Metanephros (tissue), 2 donors: ENCODE data around the gene ANKRD18B. TPM values are rescaled to one million over a fixed set of nuclear protein-coding genes. Genes with fewer than 3 reads are reported as not detected.

Experiments used
- small RNA-seq: library from RNA; depleted of rRNA; stranded (forward); fragments of <200 nt; gene quantifications from one replicate; pipeline ENCODE3, GENCODE V24; 2014; ENCODE audit warnings: low replicate concordance
- total RNA-seq: library from RNA; depleted of rRNA; stranded (reverse); fragments of >200 nt; gene quantifications from one replicate; pipeline ENCODE4 v1.2.3, GENCODE V29; 2014

Gene ANKRD18B
- total RNA-seq, result 1.6 TPM

DNA sequence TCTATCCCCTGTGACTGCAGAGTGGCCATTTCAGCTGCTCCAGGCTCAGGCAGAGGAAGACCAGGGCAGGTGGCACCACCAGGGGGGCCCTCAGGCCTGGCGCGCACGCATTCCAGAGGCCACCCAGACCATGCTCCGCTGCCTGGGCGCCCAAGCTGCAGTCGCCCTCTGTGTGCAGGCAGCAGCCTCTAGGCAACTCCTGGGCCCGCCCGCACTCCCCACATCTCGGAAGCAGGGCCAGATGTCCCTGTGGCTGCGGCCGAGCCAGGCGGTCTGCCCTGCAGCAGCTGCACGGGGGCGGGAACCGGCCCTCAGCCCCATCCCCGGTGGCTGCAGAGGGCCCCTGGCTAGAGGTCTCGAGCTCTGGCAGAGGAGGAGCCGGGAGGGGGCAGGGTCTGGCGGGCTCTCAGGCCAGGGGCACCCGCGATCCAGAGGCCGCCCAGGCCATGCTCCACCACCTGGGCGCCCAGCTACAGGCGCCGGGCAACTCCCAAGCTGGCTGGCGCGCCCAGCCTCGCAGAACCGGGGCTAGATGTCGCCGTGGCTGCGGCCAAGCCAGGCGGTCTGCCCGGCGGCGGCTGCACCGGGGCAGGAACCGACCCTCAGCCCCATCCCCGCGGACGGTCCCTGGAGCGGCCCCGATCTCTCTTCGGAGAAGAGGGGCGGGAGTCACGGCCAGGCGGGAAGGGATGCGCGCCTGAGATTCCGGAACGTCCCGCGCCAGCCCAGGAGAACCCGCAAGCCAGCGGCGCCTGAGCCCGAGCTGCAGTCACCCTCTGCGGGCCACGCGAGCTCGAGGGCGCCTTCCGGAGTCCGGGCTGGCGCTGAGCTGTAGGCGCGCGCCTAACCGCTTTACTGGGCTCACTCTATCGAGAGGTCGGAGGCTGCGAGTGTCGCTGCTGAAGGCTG lies at the start of gene ANKRD18B:
Gene ANKRD18B (plus strand): TSS at position 855 of the 909 bp plus-strand sequence. CDS start 239 bp downstream, outside the sequence.

Small RNA genes within 50 kb of the gene (small RNA-seq; reads per million reads assigned to genes)
- gene AL139008.1 (not detected), gene PRSS3P4 (not detected)

Other genes with a start within 250 kb of the ANKRD18B start
- gene NFX1, start 233.7 kb upstream of the ANKRD18B start, total RNA-seq, result 26.1 TPM
- 24.2 TPM for gene AQP7, start 121.7 kb upstream of the ANKRD18B start, total RNA-seq
- gene AQP3, start 76.7 kb upstream of the ANKRD18B start, total RNA-seq, result 108 TPM
- 22.0 TPM for gene NOL6, start 50.3 kb upstream of the ANKRD18B start, total RNA-seq